ENCODE data around the gene VGLL4. TPM values are rescaled to one million over a fixed set of nuclear protein-coding genes. Genes with fewer than 3 reads are reported as not detected.
A peak's percentile ranks its signal among the peaks of the same experiment; 100 is the strongest.

VGLL4 gene
- total RNA-seq, 1 donor from 2014 or later: 120 TPM

- TF ChIP-seq, protein P1, sequence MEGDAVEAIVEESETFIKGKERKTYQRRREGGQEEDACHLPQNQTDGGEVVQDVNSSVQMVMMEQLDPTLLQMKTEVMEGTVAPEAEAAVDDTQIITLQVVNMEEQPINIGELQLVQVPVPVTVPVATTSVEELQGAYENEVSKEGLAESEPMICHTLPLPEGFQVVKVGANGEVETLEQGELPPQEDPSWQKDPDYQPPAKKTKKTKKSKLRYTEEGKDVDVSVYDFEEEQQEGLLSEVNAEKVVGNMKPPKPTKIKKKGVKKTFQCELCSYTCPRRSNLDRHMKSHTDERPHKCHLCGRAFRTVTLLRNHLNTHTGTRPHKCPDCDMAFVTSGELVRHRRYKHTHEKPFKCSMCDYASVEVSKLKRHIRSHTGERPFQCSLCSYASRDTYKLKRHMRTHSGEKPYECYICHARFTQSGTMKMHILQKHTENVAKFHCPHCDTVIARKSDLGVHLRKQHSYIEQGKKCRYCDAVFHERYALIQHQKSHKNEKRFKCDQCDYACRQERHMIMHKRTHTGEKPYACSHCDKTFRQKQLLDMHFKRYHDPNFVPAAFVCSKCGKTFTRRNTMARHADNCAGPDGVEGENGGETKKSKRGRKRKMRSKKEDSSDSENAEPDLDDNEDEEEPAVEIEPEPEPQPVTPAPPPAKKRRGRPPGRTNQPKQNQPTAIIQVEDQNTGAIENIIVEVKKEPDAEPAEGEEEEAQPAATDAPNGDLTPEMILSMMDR (IDR thresholded peaks at IDR 0.05; ENCODE audit: unreplicated experiment): no peak
- peaks cover 42% of the 10 kb centered on the region for H3K4me1 Mint-ChIP-seq (ENCODE audit: unreplicated experiment)
- H3K27me3 Mint-ChIP-seq (ENCODE audit: unreplicated experiment): peaks cover 29% of the 10 kb centered on the region
- peak overlapping the region; percentile 28 for H3K4me3 Mint-ChIP-seq (ENCODE audit: unreplicated experiment)
- peaks cover 40% of the 10 kb centered on the region for H3K36me3 Mint-ChIP-seq (ENCODE audit: low read depth, unreplicated experiment)
- H3K9me3 Mint-ChIP-seq (ENCODE audit: unreplicated experiment): no peaks in the 10 kb centered on the region
- no peak for DNase-seq (ENCODE audit: low spot score)
- H3K27ac Mint-ChIP-seq (ENCODE audit: unreplicated experiment): peak overlapping the region; percentile 79
Observed at GRCh38 chr3:11558002-11558401, 85.7 kb downstream of the VGLL4 start.

DNA sequence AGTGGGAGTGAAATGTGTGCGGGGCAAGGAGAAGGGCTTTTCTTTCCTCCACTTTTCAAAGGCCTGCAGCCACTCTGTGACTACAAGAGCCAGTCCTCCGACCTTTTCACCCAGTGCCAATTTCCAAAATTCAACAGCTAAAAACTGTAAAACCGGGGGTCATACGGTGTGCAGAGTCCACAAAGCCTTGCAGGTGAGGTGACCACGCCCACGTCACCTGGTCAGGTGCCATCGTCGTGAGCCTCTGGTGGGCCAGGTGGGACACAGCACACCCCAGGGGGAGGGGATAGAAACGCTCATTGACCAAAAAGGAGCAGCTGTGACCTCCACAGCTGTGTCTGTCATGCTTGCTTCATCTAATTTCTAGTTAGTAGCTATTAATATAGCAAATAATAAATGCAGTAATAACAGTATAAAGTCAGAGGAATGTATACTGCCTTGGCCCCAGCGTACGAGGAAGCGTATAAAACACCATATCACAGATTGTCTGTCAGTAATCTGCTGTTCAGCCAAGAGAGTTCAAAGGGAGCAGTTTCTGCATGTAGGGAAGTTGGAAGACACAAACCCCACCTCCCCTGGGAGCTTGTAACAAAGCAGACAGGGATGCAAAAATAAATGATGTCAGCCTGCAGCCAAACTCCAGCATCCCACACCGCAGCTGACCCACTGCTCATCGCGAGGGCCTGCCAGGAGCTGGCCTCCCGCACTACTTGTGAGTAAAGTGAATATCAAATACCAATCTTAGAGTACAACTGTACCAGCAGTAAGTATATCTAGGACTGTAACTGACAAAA lies 86.7 kb downstream of the VGLL4 start:
- Mint-ChIP-seq H3K36me3 (ENCODE audit: low read depth, unreplicated experiment) (peaks cover 50% of the 10 kb centered on the region), H3K27ac (ENCODE audit: unreplicated experiment) (no peak overlapping the region), H3K27me3 (ENCODE audit: unreplicated experiment) (peaks cover 31% of the 10 kb centered on the region), H3K9me3 (ENCODE audit: unreplicated experiment) (no peaks in the 10 kb centered on the region), H3K4me1 (ENCODE audit: unreplicated experiment) (peaks cover 40% of the 10 kb centered on the region), H3K4me3 (ENCODE audit: unreplicated experiment) (no peak overlapping the region)
- TF ChIP-seq, protein P1 (IDR thresholded peaks at IDR 0.05; ENCODE audit: unreplicated experiment): no peak
- DNase-seq (ENCODE audit: low spot score): no peak

GRCh38 chr3:11555881-11556633 lies 87.7 kb downstream of the VGLL4 start:
- TF ChIP-seq, protein P1 (IDR thresholded peaks at IDR 0.05; ENCODE audit: unreplicated experiment): no peak
- H3K9me3 Mint-ChIP-seq (ENCODE audit: unreplicated experiment): no peaks in the 10 kb centered on the region
- peaks cover 44% of the 10 kb centered on the region for H3K4me1 Mint-ChIP-seq (ENCODE audit: unreplicated experiment)
- peaks cover 54% of the 10 kb centered on the region for H3K36me3 Mint-ChIP-seq (ENCODE audit: low read depth, unreplicated experiment)
- peaks cover 31% of the 10 kb centered on the region for H3K27me3 Mint-ChIP-seq (ENCODE audit: unreplicated experiment)
- DNase-seq (ENCODE audit: low spot score): no peak
- peak overlapping the region; percentile 39 for H3K4me3 Mint-ChIP-seq (ENCODE audit: unreplicated experiment)
- peak overlapping the region; percentile 43 for H3K27ac Mint-ChIP-seq (ENCODE audit: unreplicated experiment)

DNA sequence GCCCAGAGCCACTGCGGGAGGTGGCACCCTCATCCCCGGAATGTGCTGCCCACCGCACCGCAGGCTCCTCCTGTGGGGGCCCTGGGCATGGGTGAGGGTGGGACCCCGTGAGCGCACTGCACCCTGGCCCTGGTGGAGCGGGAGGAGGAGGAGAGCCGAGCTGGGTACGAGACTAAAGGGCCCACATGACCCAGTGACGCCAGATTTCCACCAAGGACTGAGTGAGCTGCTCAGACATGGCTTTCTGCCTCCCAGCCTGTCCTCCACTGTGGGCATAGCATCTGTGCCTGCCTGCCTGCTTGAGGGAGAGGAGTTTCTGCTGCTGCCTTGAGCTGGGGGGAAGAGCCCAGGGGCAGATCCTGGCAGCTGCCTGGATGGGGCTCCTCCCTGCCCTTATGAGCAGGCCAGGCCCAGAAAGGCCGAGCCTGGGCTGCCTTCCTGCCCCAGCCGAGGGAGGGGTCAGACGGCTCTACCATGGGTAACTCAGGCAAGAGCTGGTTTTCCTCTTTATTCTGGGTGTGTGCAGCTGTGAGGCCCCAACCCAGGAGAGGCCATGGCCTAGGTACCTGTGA lies 88.4 kb downstream of the VGLL4 start:
- H3K27ac Mint-ChIP-seq (ENCODE audit: unreplicated experiment): no peak overlapping the region

More for the DNA sequence above, 88.4 kb downstream of the VGLL4 start:
- Mint-ChIP-seq H3K4me3 (ENCODE audit: unreplicated experiment) (no peak overlapping the region), H3K9me3 (ENCODE audit: unreplicated experiment) (no peaks in the 10 kb centered on the region), H3K36me3 (ENCODE audit: low read depth, unreplicated experiment) (peaks cover 51% of the 10 kb centered on the region), H3K4me1 (ENCODE audit: unreplicated experiment) (peaks cover 46% of the 10 kb centered on the region), H3K27me3 (ENCODE audit: unreplicated experiment) (peaks cover 26% of the 10 kb centered on the region)
- TF ChIP-seq, protein P1 (IDR thresholded peaks at IDR 0.05; ENCODE audit: unreplicated experiment): no peak
- no peak for DNase-seq (ENCODE audit: low spot score)

Data from endothelial cell (in vitro differentiated cells).